ENCODE results near the gene ZNF724. TPM values are rescaled to one million over a fixed set of nuclear protein-coding genes. Genes with fewer than 3 reads are reported as not detected.
"Not testable (repeated sequence)": the region's sequence is repeated elsewhere in the genome, so short reads cannot be mapped to it uniquely, and the experiment has no call there.

Gene ZNF724
- total and polyA plus RNA-seq, 2 of the 8 experiments (the other 6 are each of a cell fraction or from before 2014, with no cell fraction given), result 8.7 to 67.2 TPM

GRCh38 chr19:23289966-23290365 lies 39.8 kb upstream of the ZNF724 start:
- H4K8ac ChIP-seq (ENCODE audit: extremely low read depth, insufficient read depth, low read length); H4K20me1 ChIP-seq (replicated peaks in 1 of 2; ENCODE audit: control insufficient read depth in 1 of 2, insufficient read depth in 2 of 2, low read length in 2 of 2); H2BK12ac ChIP-seq (ENCODE audit: low read depth, low read length); H2AK5ac ChIP-seq (ENCODE audit: low read depth, low read length); H3K4ac ChIP-seq (replicated peaks; ENCODE audit: insufficient read length, low read depth, low read length); H2BK120ac ChIP-seq (replicated peaks; ENCODE audit: low read depth, low read length); H3K56ac ChIP-seq (replicated peaks; ENCODE audit: insufficient read length, low read depth, low read length); H2BK5ac ChIP-seq (ENCODE audit: low read depth, low read length); FAIRE-seq; H3K27ac ChIP-seq (ENCODE audit: low read depth, low read length); H4K5ac ChIP-seq (ENCODE audit: insufficient read length, low read depth, low read length); H3K9ac ChIP-seq (replicated peaks in 1 of 4; ENCODE audit: extremely low read depth in 1 of 4, low read depth in 3 of 4, low read length in 3 of 4); H2BK15ac ChIP-seq (ENCODE audit: low read length); H3K79me1 ChIP-seq (ENCODE audit: low read depth, low read length); H3K18ac ChIP-seq (ENCODE audit: extremely low read depth, low read length); CTCF ChIA-PET (ENCODE audit: partially characterized antibody); H3K4me2 ChIP-seq (ENCODE audit: insufficient read depth in 1 of 2, low read depth in 2 of 2, low read length in 2 of 2); H3K14ac ChIP-seq (ENCODE audit: insufficient read length); H4K91ac ChIP-seq (replicated peaks; ENCODE audit: insufficient read length, low read length); H2AFZ ChIP-seq (ENCODE audit: low read length); H3K23me2 ChIP-seq (ENCODE audit: low read depth, low read length); H3K27me3 ChIP-seq (replicated peaks in 1 of 4; ENCODE audit: control insufficient read depth in 3 of 4, extremely low read depth in 1 of 4, insufficient read depth in 3 of 4, low read length in 3 of 4); H3K36me3 ChIP-seq (ENCODE audit: control insufficient read depth in 2 of 4, insufficient read depth in 4 of 4, low read length in 3 of 4); H2BK20ac ChIP-seq (ENCODE audit: low read length); H3K4me3 ChIP-seq (ENCODE audit: extremely low read depth in 1 of 4, insufficient read depth in 2 of 4, low read depth in 3 of 4, low read length in 4 of 4); H3K79me2 ChIP-seq (ENCODE audit: control insufficient read depth in 1 of 2, insufficient read depth in 2 of 2, low read length in 2 of 2); H3K23ac ChIP-seq (ENCODE audit: insufficient read length); DNase-seq (ENCODE audit: low read depth in 1 of 2, low spot score in 2 of 2); H3K4me1 ChIP-seq (replicated peaks in 1 of 4; ENCODE audit: control insufficient read depth in 3 of 4, insufficient read depth in 4 of 4, low read length in 3 of 4): not testable (repeated sequence)
- POLR2A ChIA-PET (ENCODE audit: partially characterized antibody), result interaction anchor here (0.8 kb wide), 1 partner anchor 16 kb away, joined by 3 read pairs; no protein-coding TSS in a partner anchor
- H3K9me3 ChIP-seq (ENCODE audit: insufficient read depth in 2 of 2, low read depth in 1 of 2, low read length in 1 of 2), result peaks cover 20 to 32% of the 10 kb centered on the region in 2 experiments
- WGBS, 2 experiments (ENCODE audit: extremely low coverage in 1 of 2, insufficient coverage in 1 of 2, insufficient read length in 1 of 2, insufficient replicate concordance in 2 of 2, low coverage in 1 of 2, low lambda C conversion rate in 2 of 2, missing lambda C conversion rate in 1 of 2), result 96% methylated on average over 12 of the region's 26 CpGs; no CpG with 5 or more reads in 1 of the 2 experiments

All from H1 (cell line).